SK-N-MC (cell line): ENCODE data around the gene DGKI.

ENCODE experiments used
- DNase-seq: peaks from one replicate; pipeline ENCODE4 v3.0.0-alpha.2; 2011; ENCODE audit warnings: low read depth, low spot score
- H3K27ac ChIP-seq: fragments of 200-600 bp; sonication (generic); 2 replicates; pipeline ENCODE4 v1.5.1; 2016; ENCODE audit warnings: mixed run types
- H3K36me3 ChIP-seq: fragments of 200-600 bp; sonication (generic); 2 replicates; pipeline ENCODE4 v1.6.1; 2017; ENCODE audit warnings: antibody characterized with exemption, low read length, mixed read lengths; ENCODE audit not compliant: insufficient read depth
- H3K4me3 ChIP-seq: fragments of 200-600 bp; sonication (generic); 2 replicates; pipeline ENCODE4 v1.5.1; 2016
- H3K9ac ChIP-seq: fragments of 200-600 bp; sonication (generic); 2 replicates; pipeline ENCODE4 v1.8.0; 2017; ENCODE audit warnings: mixed run types, mixed read lengths; ENCODE audit not compliant: insufficient read length
- H3K9me3 ChIP-seq: fragments of 200-600 bp; sonication (generic); 2 replicates; pipeline ENCODE4 v1.6.1; 2017; ENCODE audit warnings: low read depth, mild to moderate bottlenecking, antibody characterized with exemption, low read length, moderate library complexity, mixed read lengths
- EZH2 ChIP-seq: fragments of 200-600 bp; sonication (generic); IDR thresholded peaks from one replicate; pipeline ENCODE4 v1.6.1; 2017; ENCODE audit warnings: antibody characterized with exemption
- FOXP2 ChIP-seq: optimal IDR thresholded peaks from 2 replicates; pipeline ENCODE3; 2011; ENCODE audit warnings: mild to moderate bottlenecking, moderate library complexity; ENCODE audit not compliant: insufficient read depth; ENCODE audit errors: extremely low read length, control extremely low read depth
- POLR2AphosphoS5 ChIP-seq: IDR thresholded peaks from 2 replicates; pipeline ENCODE4 v1.6.1; 2012; ENCODE audit warnings: mild to moderate bottlenecking, low read depth, low read length, borderline replicate concordance

DGKI gene

DNA sequence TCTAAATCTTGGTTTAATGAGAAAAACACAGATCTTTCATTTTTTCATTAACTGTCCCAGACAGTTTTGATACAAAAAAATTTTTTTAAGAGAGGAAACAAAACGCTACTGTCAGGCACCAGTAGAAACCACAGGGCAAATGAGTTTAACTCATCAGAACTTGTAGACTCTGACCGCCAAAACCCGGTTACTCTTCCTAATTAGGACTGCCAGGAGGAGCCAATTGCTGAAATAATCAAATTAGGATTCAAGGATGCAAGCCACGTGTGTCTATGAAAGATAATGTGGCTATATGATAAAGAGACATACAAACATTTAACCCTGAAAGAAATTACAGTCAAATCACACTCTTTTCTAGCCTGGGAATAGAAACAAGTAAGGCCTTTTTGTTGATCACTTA, 154.4 kb downstream of the DGKI start:
- no peaks in the 10 kb centered on the region for H3K36me3 ChIP-seq
- H3K4me3 ChIP-seq = no peak overlapping the region
- H3K9ac ChIP-seq = no peak overlapping the region
- no peak for DNase-seq
- H3K27ac ChIP-seq = no peak overlapping the region
- no peaks in the 10 kb centered on the region for H3K9me3 ChIP-seq
- TF ChIP-seq POLR2AphosphoS5 (no peak), FOXP2 (no peak), EZH2 (no peak)

DNA sequence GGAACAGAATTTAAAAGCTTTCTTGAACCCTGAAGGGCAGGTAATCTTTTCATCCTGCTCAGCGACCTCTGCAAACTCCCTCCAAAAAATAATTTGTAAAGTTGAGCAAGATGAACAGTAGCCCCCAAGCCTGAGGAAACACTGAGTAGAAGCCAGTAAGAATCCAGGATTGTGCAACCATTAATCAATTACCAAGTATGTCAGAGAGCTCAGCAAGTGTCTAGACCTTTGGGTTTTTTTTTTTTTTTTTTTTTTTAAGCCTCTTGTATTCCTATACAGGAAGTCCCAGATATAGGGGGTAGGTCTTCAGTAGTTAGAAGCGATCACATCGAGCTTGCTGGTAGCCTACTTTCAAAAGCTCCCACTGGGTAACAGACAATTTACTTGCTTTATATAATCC, 155.2 kb downstream of the DGKI start:
- no peak for TF ChIP-seq EZH2
- TF ChIP-seq POLR2AphosphoS5 = no peak
- TF ChIP-seq FOXP2 = no peak
- Histone ChIP-seq H3K9me3 (no peaks in the 10 kb centered on the region), H3K27ac (no peak overlapping the region), H3K36me3 (no peaks in the 10 kb centered on the region), H3K4me3 (no peak overlapping the region), H3K9ac (no peak overlapping the region)
- no peak for DNase-seq

DNA sequence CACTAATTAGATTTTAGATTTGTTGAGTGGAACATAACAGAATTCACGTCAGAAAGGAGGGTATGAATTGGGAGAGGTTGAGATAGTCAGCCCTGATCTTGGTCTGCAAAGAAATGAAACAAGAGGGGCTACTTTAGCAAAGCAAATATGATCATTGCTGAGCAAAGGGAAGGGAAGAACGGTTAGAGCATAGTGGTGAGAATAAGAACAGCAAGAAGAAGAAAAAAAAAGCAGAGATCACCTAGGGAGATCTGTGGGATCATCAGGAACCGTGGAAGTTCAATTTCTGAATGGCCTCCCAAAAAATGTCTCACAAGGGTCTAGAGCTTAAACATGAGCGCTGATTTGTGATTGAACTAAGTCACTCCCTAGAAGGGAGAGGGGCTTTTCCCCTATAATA, 156.1 kb downstream of the DGKI start:
- Histone ChIP-seq H3K27ac (no peak overlapping the region), H3K4me3 (no peak overlapping the region), H3K9me3 (no peaks in the 10 kb centered on the region), H3K9ac (no peak overlapping the region), H3K36me3 (no peaks in the 10 kb centered on the region)
- TF ChIP-seq FOXP2 (no peak), POLR2AphosphoS5 (no peak), EZH2 (no peak)
- DNase-seq = no peak

DNA sequence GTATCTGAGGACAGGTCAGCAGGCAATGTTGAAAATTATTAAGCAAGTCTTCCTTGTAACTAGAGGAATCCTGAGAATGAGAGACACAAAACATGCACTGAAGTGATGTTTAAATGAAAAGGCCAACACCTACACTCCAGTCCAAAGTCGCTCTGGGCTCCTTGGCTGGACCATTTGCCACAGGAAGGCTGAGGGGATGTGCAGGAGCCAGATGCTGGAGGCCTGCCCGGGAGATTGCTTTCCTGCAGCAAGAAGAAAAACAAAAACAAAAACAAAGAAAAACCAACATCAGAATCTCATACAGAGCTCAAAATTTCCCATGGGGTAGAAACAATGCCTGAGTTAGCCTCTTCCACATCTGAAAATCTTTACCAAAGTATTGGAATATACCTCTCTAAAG, 157.0 kb downstream of the DGKI start:
- no peak overlapping the region for H3K9ac ChIP-seq
- TF ChIP-seq EZH2 (no peak), POLR2AphosphoS5 (no peak), FOXP2 (no peak)
- DNase-seq = no peak
- H3K27ac ChIP-seq = no peak overlapping the region
- H3K9me3 ChIP-seq = no peaks in the 10 kb centered on the region
- no peaks in the 10 kb centered on the region for H3K36me3 ChIP-seq
- no peak overlapping the region for H3K4me3 ChIP-seq

DNA sequence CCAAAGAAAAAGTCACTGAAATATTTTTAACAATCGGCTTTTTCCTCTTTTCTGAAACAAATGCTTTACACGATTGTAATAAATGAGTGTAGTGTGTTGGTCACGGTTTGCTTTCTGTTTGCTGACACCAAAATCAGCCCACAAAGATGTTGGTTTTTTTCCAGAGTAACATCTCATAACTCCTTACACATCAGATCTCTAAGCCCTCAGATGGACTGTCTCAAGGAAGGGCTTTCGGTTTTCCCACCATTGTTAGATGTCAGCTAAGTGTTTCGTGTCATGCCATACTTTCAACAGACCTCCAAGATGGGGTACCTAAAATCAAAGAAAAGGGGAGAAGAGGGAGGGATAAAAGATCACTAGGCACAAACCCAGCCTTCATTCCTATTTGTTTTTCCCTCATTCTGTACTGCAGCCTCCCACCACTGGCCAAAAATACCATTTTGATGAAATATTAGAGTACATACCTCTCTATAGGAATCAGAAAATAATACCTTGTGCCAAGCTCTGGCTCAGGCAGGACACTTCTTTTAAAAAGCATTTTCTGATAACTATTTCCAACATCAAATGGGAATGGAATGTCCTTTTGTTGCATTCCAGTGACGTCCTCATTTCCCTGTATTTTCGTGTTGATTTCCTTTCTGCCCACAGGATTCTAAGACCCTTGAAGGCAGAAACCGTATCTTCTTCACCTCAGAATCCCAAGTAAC, 159.1 kb downstream of the DGKI start:
- H3K27ac ChIP-seq = no peak overlapping the region
- TF ChIP-seq EZH2 (no peak), FOXP2 (no peak), POLR2AphosphoS5 (no peak)
- no peaks in the 10 kb centered on the region for H3K36me3 ChIP-seq
- H3K9ac ChIP-seq = no peak overlapping the region
- no peaks in the 10 kb centered on the region for H3K9me3 ChIP-seq
- DNase-seq = no peak
- H3K4me3 ChIP-seq = no peak overlapping the region

DNA sequence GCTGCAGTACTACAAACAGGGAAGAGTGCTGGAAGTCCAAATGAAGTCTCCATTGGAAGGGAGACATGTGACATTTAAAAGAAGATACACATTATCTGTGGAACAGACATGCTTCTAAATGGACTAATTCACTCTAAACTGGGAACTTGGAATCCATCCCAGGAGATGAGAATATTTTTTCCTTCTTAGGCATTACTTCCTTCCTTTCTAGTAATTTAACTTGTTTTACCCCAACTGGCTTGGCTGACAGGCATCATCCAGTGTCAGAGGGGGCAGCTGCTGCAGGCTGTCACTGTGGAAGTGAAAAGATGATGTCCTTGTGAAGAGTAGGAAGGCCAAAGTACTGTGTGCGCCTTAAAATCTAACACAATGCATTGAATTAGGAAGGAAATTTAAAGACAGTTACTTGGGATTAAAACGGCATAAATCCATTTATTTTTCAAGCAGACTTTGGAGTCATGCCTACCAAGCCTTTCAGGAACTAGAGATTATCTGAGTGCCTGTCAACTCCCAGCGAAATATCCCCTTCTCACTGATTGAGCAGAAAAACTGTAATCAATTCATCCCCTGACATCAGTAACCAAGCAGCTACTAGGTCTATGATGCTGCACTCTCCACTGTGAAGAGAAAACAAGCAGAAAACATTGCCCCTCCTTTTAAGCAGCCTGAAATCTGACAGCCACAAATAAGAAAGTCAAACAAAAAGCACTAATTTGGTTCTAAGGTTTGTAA, 161.2 kb downstream of the DGKI start:
- H3K9ac ChIP-seq = no peak overlapping the region
- H3K36me3 ChIP-seq = no peaks in the 10 kb centered on the region
- H3K9me3 ChIP-seq = no peaks in the 10 kb centered on the region
- TF ChIP-seq POLR2AphosphoS5 (no peak), EZH2 (no peak), FOXP2 (no peak)
- no peak overlapping the region for H3K4me3 ChIP-seq
- H3K27ac ChIP-seq = no peak overlapping the region
- no peak for DNase-seq

DNA sequence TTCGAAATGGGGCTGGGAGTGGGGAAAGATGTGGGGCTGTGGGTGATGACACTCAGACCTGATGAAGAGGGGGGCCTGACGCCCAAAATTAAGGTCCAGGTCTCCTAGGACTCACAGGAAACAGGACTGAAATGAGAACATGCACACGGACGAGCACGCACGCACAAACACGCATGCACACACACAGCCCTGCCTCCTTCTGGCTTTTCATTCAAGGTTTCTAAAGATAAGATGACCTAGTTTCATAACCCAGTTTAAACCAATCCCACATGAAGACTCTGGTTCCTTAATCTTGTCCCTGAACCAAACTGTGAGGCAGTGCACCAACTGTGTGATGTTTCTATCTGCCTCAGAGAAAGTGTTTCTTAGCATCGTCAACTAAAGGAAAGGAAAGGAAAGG, 162.0 kb downstream of the DGKI start:
- DNase-seq = no peak
- Histone ChIP-seq H3K27ac (no peak overlapping the region), H3K36me3 (no peaks in the 10 kb centered on the region), H3K9ac (no peak overlapping the region), H3K4me3 (no peak overlapping the region), H3K9me3 (no peaks in the 10 kb centered on the region)
- TF ChIP-seq FOXP2 (no peak), POLR2AphosphoS5 (no peak), EZH2 (no peak)

DNA sequence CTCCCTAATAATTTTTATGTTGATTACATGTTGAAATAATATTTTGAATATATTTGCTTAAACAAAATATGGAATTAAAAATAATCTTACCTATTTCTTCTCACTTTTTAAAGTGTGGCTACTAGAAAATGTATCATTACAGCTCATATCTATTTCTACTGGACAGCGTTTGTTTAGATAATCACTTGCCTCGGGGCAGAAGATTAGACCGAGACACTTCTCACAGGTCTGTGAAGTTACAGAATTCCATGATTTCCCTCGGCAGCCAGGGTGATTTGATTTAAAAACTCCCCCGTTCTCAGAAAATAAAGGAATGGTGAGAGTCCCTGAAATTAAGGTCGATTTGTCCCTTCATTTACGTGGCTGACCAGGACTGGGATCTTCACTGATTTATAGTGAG, 162.5 kb downstream of the DGKI start:
- H3K27ac ChIP-seq = no peak overlapping the region
- TF ChIP-seq FOXP2 (no peak), POLR2AphosphoS5 (no peak), EZH2 (no peak)
- no peak overlapping the region for H3K4me3 ChIP-seq
- no peak for DNase-seq
- H3K9me3 ChIP-seq = no peaks in the 10 kb centered on the region
- H3K9ac ChIP-seq = no peak overlapping the region
- H3K36me3 ChIP-seq = no peaks in the 10 kb centered on the region
